H1 (cell line): ENCODE data around the gene SVEP1. TPM values are rescaled to one million over a fixed set of nuclear protein-coding genes. Genes with fewer than 3 reads are reported as not detected.

Source experiments
- CTCF ChIA-PET: fragments of 300-600 bp; sonication (Branson Sonifier 250); formaldehyde crosslinking; loops from one replicate; lab custom pipeline; 2021; ENCODE audit not compliant: partially characterized antibody; lab: Charles Lee
- POLR2A ChIA-PET: fragments of 300-600 bp; sonication (Branson Sonifier 250); formaldehyde crosslinking; loops from one replicate; lab custom pipeline; 2021; ENCODE audit warnings: inconsistent platforms; ENCODE audit not compliant: partially characterized antibody; lab: Charles Lee
- DNase-seq, 2 experiments: peaks; one replicate each; pipeline versions ENCODE4 v3.0.0 to v3.0.0-alpha.2; 2010 to 2022; ENCODE audit warnings: low spot score in 2 of 2, low read depth in 1 of 2, mixed read lengths in 1 of 2
- FAIRE-seq: peaks from 2 replicates; lab custom pipeline; 2011; peaks lifted over from hg19 to GRCh38; lab: Jason Lieb, UNC
- H2AFZ ChIP-seq: 2 replicates; pipeline ENCODE4 v1.8.1; 2012; ENCODE audit warnings: low read length, inconsistent platforms
- H2AK5ac ChIP-seq: 2 replicates; pipeline ENCODE4 v1.6.1; 2013; ENCODE audit warnings: low read depth, low read length
- H2BK120ac ChIP-seq: replicated peaks from 2 replicates; pipeline ENCODE3; 2013; ENCODE audit warnings: low read depth, low read length, inconsistent platforms
- H2BK12ac ChIP-seq: 2 replicates; pipeline ENCODE4 v1.6.1; 2013; ENCODE audit warnings: low read depth, low read length
- H2BK15ac ChIP-seq: 2 replicates; pipeline ENCODE4 v1.6.1; 2013; ENCODE audit warnings: low read length
- H2BK20ac ChIP-seq: 2 replicates; pipeline ENCODE4 v1.6.1; 2013; ENCODE audit warnings: low read length
- H2BK5ac ChIP-seq: 2 replicates; pipeline ENCODE4 v1.6.1; 2013; ENCODE audit warnings: low read depth, low read length
- H3K14ac ChIP-seq: 2 replicates; pipeline ENCODE4 v1.6.1; 2013; ENCODE audit warnings: inconsistent platforms; ENCODE audit not compliant: insufficient read length
- H3K18ac ChIP-seq: 2 replicates; pipeline ENCODE4 v1.6.1; 2013; ENCODE audit warnings: low read length; ENCODE audit errors: extremely low read depth
- H3K23ac ChIP-seq: 2 replicates; pipeline ENCODE4 v1.6.1; 2013; ENCODE audit warnings: inconsistent platforms; ENCODE audit not compliant: insufficient read length
- H3K23me2 ChIP-seq: 2 replicates; pipeline ENCODE4 v1.6.1; 2013; ENCODE audit warnings: low read depth, low read length
- H3K27ac ChIP-seq: 2 replicates; pipeline ENCODE4 v1.6.1; 2011; ENCODE audit warnings: low read depth, low read length, inconsistent platforms
- H3K27me3 ChIP-seq, 4 experiments: replicated peaks in 1 of 4; 1 replicate in 1 of 4; 2 replicates in 3 of 4; pipeline versions ENCODE4 v1.6.1 to v1.8.1; 2011 to 2013; ENCODE audit warnings: low read length in 3 of 4, mild to moderate bottlenecking in 3 of 4, inconsistent platforms in 2 of 4, mixed read lengths in 2 of 4, moderate library complexity in 1 of 4; ENCODE audit not compliant: control insufficient read depth in 3 of 4, insufficient read depth in 3 of 4; ENCODE audit errors: extremely low read depth in 1 of 4
- H3K36me3 ChIP-seq, 4 experiments: 2 replicates each; pipeline versions ENCODE4 v1.6.1 to v1.8.1; 2011 to 2013; ENCODE audit warnings: mild to moderate bottlenecking in 4 of 4, low read length in 3 of 4, moderate library complexity in 2 of 4, control low read depth in 1 of 4, inconsistent platforms in 1 of 4; ENCODE audit not compliant: insufficient read depth in 4 of 4, control insufficient read depth in 2 of 4
- H3K4ac ChIP-seq: replicated peaks from 2 replicates; pipeline ENCODE3; 2013; ENCODE audit warnings: low read length, low read depth, mixed read lengths, inconsistent platforms; ENCODE audit not compliant: insufficient read length
- H3K4me1 ChIP-seq, 4 experiments: replicated peaks in 1 of 4; 1 replicate in 1 of 4; 2 replicates in 3 of 4; pipeline versions ENCODE4 v1.6.1 to v1.8.1; 2011 to 2013; ENCODE audit warnings: low read length in 3 of 4, inconsistent platforms in 2 of 4, mixed read lengths in 1 of 4; ENCODE audit not compliant: insufficient read depth in 4 of 4, control insufficient read depth in 3 of 4
- H3K4me2 ChIP-seq, 2 experiments: 2 replicates each; pipeline versions ENCODE4 v1.6.1 to v1.8.1; 2011 to 2013; ENCODE audit warnings: low read depth in 2 of 2, low read length in 2 of 2, control low read depth in 1 of 2, inconsistent platforms in 1 of 2, mild to moderate bottlenecking in 1 of 2; ENCODE audit not compliant: insufficient read depth in 1 of 2
- H3K4me3 ChIP-seq, 4 experiments: fragments of 200-600, 300-600 bp in 1 of 4; sonication (generic), shearing (Covaris generic), sonication (Bioruptor Twin) in 1 of 4; 2 replicates each; pipeline versions ENCODE4 v1.5.1 to v1.8.1; 2011 to 2016; ENCODE audit warnings: low read length in 4 of 4, low read depth in 3 of 4, control low read depth in 2 of 4, inconsistent platforms in 2 of 4, mild to moderate bottlenecking in 2 of 4, mixed read lengths in 1 of 4, moderate library complexity in 1 of 4; ENCODE audit not compliant: insufficient read depth in 2 of 4; ENCODE audit errors: extremely low read depth in 1 of 4
- H3K56ac ChIP-seq: replicated peaks from 2 replicates; pipeline ENCODE3; 2013; ENCODE audit warnings: low read depth, mild to moderate bottlenecking, mixed read lengths, low read length, inconsistent platforms; ENCODE audit not compliant: insufficient read length
- H3K79me1 ChIP-seq: 2 replicates; pipeline ENCODE4 v1.6.1; 2013; ENCODE audit warnings: low read depth, low read length, control low read depth
- H3K79me2 ChIP-seq, 2 experiments: 2 replicates each; pipeline versions ENCODE4 v1.6.1 to v1.8.1; 2012 to 2013; ENCODE audit warnings: low read length in 2 of 2, mild to moderate bottlenecking in 2 of 2, inconsistent platforms in 1 of 2; ENCODE audit not compliant: insufficient read depth in 2 of 2, control insufficient read depth in 1 of 2
- H3K9ac ChIP-seq, 4 experiments: replicated peaks in 1 of 4; 1 replicate in 1 of 4; 2 replicates in 3 of 4; pipeline versions ENCODE4 v1.6.1 to v1.8.1; 2011 to 2013; ENCODE audit warnings: low read depth in 3 of 4, low read length in 3 of 4, control low read depth in 2 of 4, mild to moderate bottlenecking in 2 of 4, moderate library complexity in 2 of 4, inconsistent platforms in 1 of 4; ENCODE audit errors: extremely low read depth in 1 of 4
- H3K9me3 ChIP-seq, 2 experiments: 2 replicates each; pipeline versions ENCODE4 v1.6.1 to v1.8.1; 2012 to 2013; ENCODE audit warnings: mild to moderate bottlenecking in 2 of 2, moderate library complexity in 2 of 2, control low read depth in 1 of 2, inconsistent platforms in 1 of 2, low read depth in 1 of 2, low read length in 1 of 2, mixed read lengths in 1 of 2; ENCODE audit not compliant: insufficient read depth in 2 of 2
- H4K20me1 ChIP-seq, 2 experiments: replicated peaks in 1 of 2; 2 replicates each; pipeline versions ENCODE3 to v1.8.1; 2011 to 2013; ENCODE audit warnings: inconsistent platforms in 2 of 2, low read length in 2 of 2, mild to moderate bottlenecking in 1 of 2; ENCODE audit not compliant: insufficient read depth in 2 of 2, control insufficient read depth in 1 of 2
- H4K5ac ChIP-seq: 2 replicates; pipeline ENCODE4 v1.6.1; 2013; ENCODE audit warnings: low read length, low read depth, mixed read lengths, inconsistent platforms; ENCODE audit not compliant: insufficient read length
- H4K8ac ChIP-seq: 2 replicates; pipeline ENCODE4 v1.8.0; 2013; ENCODE audit warnings: mild to moderate bottlenecking, moderate library complexity, low read length, inconsistent platforms; ENCODE audit not compliant: insufficient read depth; ENCODE audit errors: extremely low read depth
- H4K91ac ChIP-seq: replicated peaks from 2 replicates; pipeline ENCODE3; 2013; ENCODE audit warnings: low read length, mixed read lengths, inconsistent platforms; ENCODE audit not compliant: insufficient read length
- EGR1 ChIP-seq: IDR thresholded peaks from 2 replicates; pipeline ENCODE4 v1.6.1; 2011; ENCODE audit warnings: low read depth, low read length, borderline replicate concordance
- JUND ChIP-seq: IDR thresholded peaks from 2 replicates; pipeline ENCODE4 v1.6.1; 2011; ENCODE audit warnings: mild to moderate bottlenecking, improper control_type of control experiment, low read length
- RNF2 ChIP-seq: fragments of 200-900, 300-1000 bp; sonication (generic); IDR thresholded peaks from 2 replicates; pipeline ENCODE4 v1.7.1; 2016; ENCODE audit warnings: borderline replicate concordance, low read depth, mild to moderate bottlenecking, antibody characterized with exemption, low read length; ENCODE audit not compliant: poor library complexity, severe bottlenecking; ENCODE audit errors: missing control alignments
- RXRA ChIP-seq: IDR thresholded peaks from 2 replicates; pipeline ENCODE4 v1.6.1; 2011; ENCODE audit warnings: low read depth, mild to moderate bottlenecking, low read length, moderate library complexity; ENCODE audit not compliant: insufficient read depth
- WGBS, 2 experiments: shearing (Covaris generic) in 1 of 2; methylation state at CpG; one replicate each; pipeline versions ENCODE4 v1.1.6 to v1.1.7; 2013 to 2015; ENCODE audit warnings: low lambda C conversion rate in 2 of 2, mixed read lengths in 2 of 2, inconsistent platforms in 1 of 2, low coverage in 1 of 2, missing lambda C conversion rate in 1 of 2; ENCODE audit not compliant: insufficient replicate concordance in 2 of 2, insufficient coverage in 1 of 2, insufficient read length in 1 of 2; ENCODE audit errors: extremely low coverage in 1 of 2, missing lambda C conversion rate in 1 of 2; 5-methylcytosine and 5-hydroxymethylcytosine counted together
- polyA plus RNA-seq, 7 experiments: library from polyadenylated mRNA; depleted of rRNA in 3 of 7; stranded (reverse) in 5 of 7; unstranded in 2 of 7; fragments of >200 nt in 5 of 7; fragments of 200-250 nt in 2 of 7; gene quantifications; 1 replicate in 5 of 7; 2 replicates in 1 of 7; 4 replicates in 1 of 7; pipeline versions ENCODE4 v1.2.1 to v1.2.3, GENCODE V29; 2011 to 2013; ENCODE audit warnings: missing spikeins in 2 of 7, mixed read lengths in 2 of 7
- total RNA-seq: library from RNA; stranded (reverse); fragmentation: NEBNext Ultra II Directional; extraction: Animal tissue kit (Norgen Biotek cat#: 25700); gene quantifications from 2 replicates; pipeline ENCODE4 v1.2.1, GENCODE V29; 2021

Gene SVEP1
- total and polyA plus RNA-seq, 2 of the 8 experiments (the other 6 are each of a cell fraction or from before 2014, with no cell fraction given): 0.11 to 0.37 TPM

- FAIRE-seq (no peak), DNase-seq (no peak)
- Histone ChIP-seq H4K20me1 (no peaks in the 10 kb centered on the region), H3K56ac (no peak overlapping the region), H2AK5ac (no peak overlapping the region), H3K18ac (no peak overlapping the region), H2BK120ac (no peak overlapping the region), H3K9me3 (peaks cover 6 to 14% of the 10 kb centered on the region in 2 experiments; a peak in 3 of 4 replicates), H3K4me2 (no peak overlapping the region), H2BK15ac (no peak overlapping the region), H3K27me3 (no peaks in the 10 kb centered on the region), H3K23ac (no peak overlapping the region), H3K36me3 (no peaks in the 10 kb centered on the region), H3K79me1 (no peaks in the 10 kb centered on the region), H4K8ac (no peak overlapping the region), H3K4ac (no peak overlapping the region), H3K4me3 (no peak overlapping the region), H2BK12ac (no peak overlapping the region), H3K79me2 (no peaks in the 10 kb centered on the region), H4K5ac (no peak overlapping the region), H3K27ac (no peak overlapping the region), H2AFZ (no peak overlapping the region), H3K23me2 (no peaks in the 10 kb centered on the region), H3K14ac (no peak overlapping the region), H2BK20ac (no peak overlapping the region), H2BK5ac (no peak overlapping the region), H3K9ac (no peak overlapping the region), H4K91ac (no peak overlapping the region), H3K4me1 (no peaks in the 10 kb centered on the region)
- WGBS, 2 experiments: 69% methylated on average over 2 of the region's 2 CpGs; no CpG with 5 or more reads in 1 of the 2 experiments
- CTCF ChIA-PET: interaction anchor here (0.7 kb wide), 1 partner anchor 52 kb away, joined by 3 read pairs; no protein-coding TSS in a partner anchor
- POLR2A ChIA-PET: no interaction called here
- no peak for TF ChIP-seq RXRA
- TF ChIP-seq EGR1: no peak
- no peak for TF ChIP-seq JUND
- no peak for TF ChIP-seq RNF2
Measured at GRCh38 chr9:110391826-110392485, 187.6 kb downstream of the SVEP1 start.
